GM21360 (cell line): ENCODE measurements around the gene PRDM4.
"Not testable (repeated sequence)": the region's sequence is repeated elsewhere in the genome, so short reads cannot be mapped to it uniquely, and the experiment has no call there.

ENCODE experiments used
- ATAC-seq: cut with Tn5 transposase; IDR thresholded peaks from one replicate; pipeline ENCODE4 v1.9.1; 2021; ENCODE audit warnings: mild to moderate bottlenecking, moderate library complexity; ENCODE audit not compliant: unreplicated experiment

Gene PRDM4

GRCh38 chr12:107704041-107704440 is 56.9 kb downstream of the PRDM4 start:
- no peak for ATAC-seq

GRCh38 chr12:107702106-107702505 is 58.8 kb downstream of the PRDM4 start:
- ATAC-seq = no peak

GRCh38 chr12:107695772-107696171 is 65.2 kb downstream of the PRDM4 start:
- not testable (repeated sequence) for ATAC-seq

- peak; percentile 88 for ATAC-seq
Observed at GRCh38 chr12:107685360-107686248, 75.3 kb downstream of the PRDM4 start, which contains the start of gene PWP1. Gene PWP1, plus strand, starts transcription at chr12:107685799. Its CDS starts 101 bp downstream, at chr12:107685900.

- ATAC-seq = no peak
Observed at GRCh38 chr12:107684990-107685359, 76.0 kb downstream of the PRDM4 start.

GRCh38 chr12:107684029-107684795 is 76.7 kb downstream of the PRDM4 start:
- ATAC-seq = no peak
